Measurements from ENCODE around the gene EBF3. TPM values are rescaled to one million over a fixed set of nuclear protein-coding genes. Genes with fewer than 3 reads are reported as not detected.

The EBF3 gene
- total and polyA plus RNA-seq, 11 donors: 3.6 to 8.8 (median 5.4) TPM

GRCh38 chr10:129896136-129896859 is 67.8 kb downstream of the EBF3 start:
- Histone ChIP-seq H3K27ac (no peak overlapping the region), H3K4me3 (no peak overlapping the region), H3K27me3 (no peaks in the 10 kb centered on the region), H3K36me3 (no peaks in the 10 kb centered on the region), H3K9me3 (no peaks in the 10 kb centered on the region), H3K4me1 (peaks cover 7 to 54% (median 30%) of the 10 kb centered on the region in 12 donors)
- peak in 1 of 4 donors; percentile 18 for ATAC-seq
- TF ChIP-seq POLR2A (IDR thresholded peaks at IDR 0.05): no peak
- TF ChIP-seq, protein P1, sequence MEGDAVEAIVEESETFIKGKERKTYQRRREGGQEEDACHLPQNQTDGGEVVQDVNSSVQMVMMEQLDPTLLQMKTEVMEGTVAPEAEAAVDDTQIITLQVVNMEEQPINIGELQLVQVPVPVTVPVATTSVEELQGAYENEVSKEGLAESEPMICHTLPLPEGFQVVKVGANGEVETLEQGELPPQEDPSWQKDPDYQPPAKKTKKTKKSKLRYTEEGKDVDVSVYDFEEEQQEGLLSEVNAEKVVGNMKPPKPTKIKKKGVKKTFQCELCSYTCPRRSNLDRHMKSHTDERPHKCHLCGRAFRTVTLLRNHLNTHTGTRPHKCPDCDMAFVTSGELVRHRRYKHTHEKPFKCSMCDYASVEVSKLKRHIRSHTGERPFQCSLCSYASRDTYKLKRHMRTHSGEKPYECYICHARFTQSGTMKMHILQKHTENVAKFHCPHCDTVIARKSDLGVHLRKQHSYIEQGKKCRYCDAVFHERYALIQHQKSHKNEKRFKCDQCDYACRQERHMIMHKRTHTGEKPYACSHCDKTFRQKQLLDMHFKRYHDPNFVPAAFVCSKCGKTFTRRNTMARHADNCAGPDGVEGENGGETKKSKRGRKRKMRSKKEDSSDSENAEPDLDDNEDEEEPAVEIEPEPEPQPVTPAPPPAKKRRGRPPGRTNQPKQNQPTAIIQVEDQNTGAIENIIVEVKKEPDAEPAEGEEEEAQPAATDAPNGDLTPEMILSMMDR (IDR thresholded peaks at IDR 0.05): no peak
- peak in 2 of 5 donors; percentile 17 to 54 for DNase-seq
- 86 to 91% (median 89%) methylated on average over 26 to 36 of the region's 36 CpGs for WGBS, 4 donors
- intact Hi-C loops (cut with DNase I): no loop called here

DNA sequence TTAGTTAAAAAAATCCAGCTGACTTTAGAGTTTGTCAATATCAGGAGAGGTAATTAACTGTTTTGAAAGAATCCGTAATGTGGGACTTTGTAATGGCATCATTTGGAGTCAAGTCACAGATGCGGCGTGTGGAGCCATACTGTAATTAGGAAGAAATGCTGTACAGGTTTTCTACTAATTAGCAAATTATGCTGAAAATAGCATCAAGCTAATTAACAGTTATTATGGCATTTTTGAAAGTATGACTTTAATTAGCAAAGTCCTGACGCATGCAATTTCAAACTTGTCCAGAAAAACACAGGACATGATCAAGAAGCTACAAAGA is 68.3 kb downstream of the EBF3 start:
- no peaks in the 10 kb centered on the region for H3K27me3 ChIP-seq
- intact Hi-C loops (cut with DNase I): no loop called here
- H3K4me1 ChIP-seq: peaks cover 7 to 53% (median 30%) of the 10 kb centered on the region in 12 donors
- WGBS, 4 donors: 96 to 98% (median 97%) methylated on average over 4 of the region's 4 CpGs
- no peaks in the 10 kb centered on the region for H3K9me3 ChIP-seq
- no peak overlapping the region for H3K27ac ChIP-seq
- H3K4me3 ChIP-seq: no peak overlapping the region
- no peak for DNase-seq
- TF ChIP-seq, protein P1 (IDR thresholded peaks at IDR 0.05): no peak
- no peak for TF ChIP-seq POLR2A (IDR thresholded peaks at IDR 0.05)
- no peaks in the 10 kb centered on the region for H3K36me3 ChIP-seq
- no peak for ATAC-seq

- TF ChIP-seq, protein P1 (IDR thresholded peaks at IDR 0.05): no peak
- TF ChIP-seq POLR2A (IDR thresholded peaks at IDR 0.05): no peak
- DNase-seq: peak in 1 of 5 donors; percentile 18
- Histone ChIP-seq H3K4me1 (peaks cover 7 to 56% (median 33%) of the 10 kb centered on the region in 12 donors), H3K36me3 (no peaks in the 10 kb centered on the region), H3K4me3 (no peak overlapping the region), H3K27ac (no peak overlapping the region), H3K27me3 (no peaks in the 10 kb centered on the region), H3K9me3 (no peaks in the 10 kb centered on the region)
- ATAC-seq: no peak
- WGBS, 4 donors: 90 to 94% (median 93%) methylated on average over 3 of the region's 3 CpGs
- intact Hi-C loops (cut with DNase I): loop anchor here in 6 of 10 donors (5.0 kb wide), 4 partner anchors 53 to 68 kb away; partner anchors contain the start of gene EBF3 (in 2 of the 6)
Observed at GRCh38 chr10:129894698-129895097, 69.4 kb downstream of the EBF3 start.

DNA sequence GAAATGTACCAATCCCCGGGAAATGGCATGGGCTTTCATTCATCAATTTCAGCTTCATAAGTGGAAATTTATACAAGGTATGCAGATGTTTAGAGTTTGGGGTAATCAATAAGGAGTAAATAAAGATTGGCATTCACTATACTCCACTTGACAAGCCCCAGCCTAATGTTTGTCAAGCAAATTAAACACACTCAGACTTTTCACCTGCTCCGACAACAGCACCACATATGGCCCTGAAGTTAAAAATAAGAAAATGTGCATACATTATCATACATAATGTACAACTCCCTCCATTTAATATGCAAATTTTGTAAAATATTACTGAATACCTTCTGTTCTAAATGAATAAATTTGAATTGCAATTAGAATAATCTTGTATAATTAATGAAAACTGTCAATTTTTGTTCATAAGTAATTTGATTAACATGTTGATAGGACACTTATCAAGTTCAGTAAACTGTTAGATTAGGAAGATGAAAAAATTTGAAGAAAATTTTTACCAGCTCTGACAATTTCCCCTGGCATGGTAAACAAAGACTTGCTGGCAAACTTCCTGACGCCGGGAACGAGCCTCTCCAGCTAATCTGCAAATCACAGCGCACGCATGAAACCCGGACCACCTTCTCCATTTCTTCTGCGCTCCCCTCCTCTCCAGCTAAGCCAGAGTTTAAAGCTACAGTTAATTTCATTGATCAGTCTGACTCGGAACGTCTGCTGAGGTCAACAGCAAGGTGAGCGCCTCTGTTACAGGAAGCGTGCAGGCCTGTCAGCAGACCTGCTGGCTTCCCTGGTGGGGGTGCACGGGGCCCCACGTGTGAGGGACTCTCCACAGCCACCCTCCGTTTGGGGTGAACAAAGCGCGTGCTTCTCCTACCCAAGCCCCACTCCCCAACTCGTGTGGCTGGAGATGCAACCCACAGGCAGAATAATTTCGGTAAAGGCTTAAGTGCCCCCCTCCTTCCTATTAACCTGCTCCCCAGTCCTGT is 70.7 kb downstream of the EBF3 start:
- intact Hi-C loops (cut with DNase I): loop anchor here in 6 of 10 donors (5.0 kb wide), 4 partner anchors 54 to 69 kb away; partner anchors contain the start of gene EBF3 (in 2 of the 6)
- DNase-seq: peak in 1 of 5 donors; percentile 11
- peak overlapping the region in 1 of 12 donors; percentile 22 for H3K4me3 ChIP-seq
- WGBS, 4 donors: 69 to 77% (median 75%) methylated on average over 20 of the region's 20 CpGs
- TF ChIP-seq, protein P1 (IDR thresholded peaks at IDR 0.05): no peak
- H3K27me3 ChIP-seq: no peaks in the 10 kb centered on the region
- no peaks in the 10 kb centered on the region for H3K9me3 ChIP-seq
- H3K36me3 ChIP-seq: no peaks in the 10 kb centered on the region
- peak overlapping the region in 5 of 12 donors; percentile 25 to 79 (median 72) for H3K27ac ChIP-seq
- ATAC-seq: no peak
- peaks cover 7 to 60% (median 41%) of the 10 kb centered on the region in 12 donors for H3K4me1 ChIP-seq
